PC-3 (cell line): ENCODE results near the gene UGT1A5.

Experiments used
- CTCF ChIP-seq: fragments of 300-600 bp; sonication (generic); conservative IDR thresholded peaks from 2 replicates; pipeline ENCODE4 v1.5.1; 2017; ENCODE audit warnings: antibody characterized with exemption, low read depth, mild to moderate bottlenecking, low read length
- EZH2 ChIP-seq: fragments of 300-600 bp; sonication (generic); IDR thresholded peaks from one replicate; pipeline ENCODE4 v1.6.1; 2017; ENCODE audit warnings: antibody characterized with exemption, mild to moderate bottlenecking, low read length; ENCODE audit not compliant: unreplicated experiment
- EZH2phosphoT487 ChIP-seq: fragments of 300-600 bp; sonication (generic); IDR thresholded peaks from 2 replicates; pipeline ENCODE4 v1.6.1; 2018; ENCODE audit warnings: mild to moderate bottlenecking, antibody characterized with exemption, low read length, borderline replicate concordance

GRCh38 chr2:233673896-233674295 lies 38.8 kb upstream of the UGT1A5 start:
- TF ChIP-seq EZH2 (no peak), CTCF (no peak), EZH2phosphoT487 (no peak)
